ENCODE results near the gene PDLIM1.

- no peak for TF ChIP-seq CTCF (IDR thresholded peaks at IDR 0.05)
- TF ChIP-seq POLR2A (IDR thresholded peaks at IDR 0.05): no peak
Observed at GRCh38 chr10:95297402-95297801, 6.6 kb upstream of the PDLIM1 start.
